Fibroblast of lung (primary cell): ENCODE data around the gene EPHB1. TPM values are rescaled to one million over a fixed set of nuclear protein-coding genes. Genes with fewer than 3 reads are reported as not detected.

Experiments used
- DNase-seq, 2 donors: peaks; one replicate each; pipeline versions ENCODE4 v3.0.0 to v3.0.0-alpha.2; 2010; ENCODE audit warnings: low read depth in 2 of 2
- H2AFZ ChIP-seq: 2 replicates; pipeline ENCODE4 v1.5.1; 2012; ENCODE audit warnings: low read length, control low read depth, inconsistent platforms
- H3K27ac ChIP-seq: 2 replicates; pipeline ENCODE4 v1.5.1; 2011; ENCODE audit warnings: low read length, control low read depth; ENCODE audit not compliant: insufficient read depth
- H3K27me3 ChIP-seq: 2 replicates; pipeline ENCODE4 v1.5.1; 2011; ENCODE audit warnings: mild to moderate bottlenecking, low read length; ENCODE audit not compliant: control insufficient read depth, insufficient read depth
- H3K36me3 ChIP-seq: 2 replicates; pipeline ENCODE4 v1.5.1; 2011; ENCODE audit warnings: low read length; ENCODE audit not compliant: control insufficient read depth, insufficient read depth
- H3K4me1 ChIP-seq: 2 replicates; pipeline ENCODE4 v1.5.1; 2011; ENCODE audit warnings: low read length; ENCODE audit not compliant: control insufficient read depth, insufficient read depth; ENCODE audit errors: extremely low read depth
- H3K4me2 ChIP-seq: 2 replicates; pipeline ENCODE4 v1.5.1; 2011; ENCODE audit warnings: low read length, control low read depth; ENCODE audit not compliant: insufficient read depth; ENCODE audit errors: extremely low read depth
- H3K4me3 ChIP-seq, 4 experiments: fragments of 200-600 bp in 1 of 4; sonication (generic) in 1 of 4; replicated peaks in 1 of 4; 2 replicates each; pipeline ENCODE4 v1.5.1; 2011 to 2016; ENCODE audit warnings: low read length in 4 of 4, low read depth in 3 of 4, mild to moderate bottlenecking in 3 of 4, control low read depth in 2 of 4, inconsistent platforms in 1 of 4, mixed read lengths in 1 of 4; ENCODE audit not compliant: insufficient read depth in 1 of 4; ENCODE audit errors: control extremely low read depth in 1 of 4
- H3K79me2 ChIP-seq: 2 replicates; pipeline ENCODE4 v1.5.1; 2012; ENCODE audit warnings: mild to moderate bottlenecking, low read length, inconsistent platforms; ENCODE audit not compliant: control insufficient read depth, insufficient read depth
- H3K9ac ChIP-seq: 2 replicates; pipeline ENCODE4 v1.5.1; 2011; ENCODE audit warnings: mild to moderate bottlenecking, low read length, control low read depth; ENCODE audit not compliant: insufficient read depth
- H3K9me3 ChIP-seq: 2 replicates; pipeline ENCODE4 v1.5.1; 2012; ENCODE audit warnings: low read depth, low read length; ENCODE audit not compliant: control insufficient read depth, insufficient read depth
- H4K20me1 ChIP-seq: 2 replicates; pipeline ENCODE4 v1.5.1; 2011; ENCODE audit warnings: low read length; ENCODE audit not compliant: control insufficient read depth, insufficient read depth; ENCODE audit errors: extremely low read depth
- EZH2 ChIP-seq: IDR thresholded peaks from 2 replicates; pipeline ENCODE4 v1.5.1; 2012; ENCODE audit warnings: low read length, control low read depth, mild to moderate bottlenecking; ENCODE audit errors: missing control alignments
- polyA plus RNA-seq, 2 donors: library from polyadenylated mRNA; depleted of rRNA in 1 of 2; stranded (reverse) in 1 of 2; unstranded in 1 of 2; fragments of >200 nt; gene quantifications; 2 replicates each; pipeline ENCODE4 v1.2.1, GENCODE V29; 2011 to 2012; ENCODE audit warnings: missing spikeins in 1 of 2
- total RNA-seq: library from RNA; depleted of rRNA; stranded (reverse); fragments of >200 nt; gene quantifications from 2 replicates; pipeline ENCODE4 v1.2.1, GENCODE V29; 2014
- TF ChIP-seq, protein P1 (sequence below), 2 donors: IDR thresholded peaks in 1 of 2; conservative IDR thresholded peaks in 1 of 2; 1 replicate in 1 of 2; 2 replicates in 1 of 2; pipeline ENCODE4 v1.5.1; 2011 to 2012; ENCODE audit warnings: low read length in 2 of 2, control low read depth in 1 of 2, inconsistent platforms in 1 of 2, low read depth in 1 of 2, mild to moderate bottlenecking in 1 of 2

Gene EPHB1
- total and polyA plus RNA-seq, 2 donors (not counting 1 experiment from before 2014, with no cell fraction given) = 0.14 to 0.50 TPM

GRCh38 chr3:134827213-134827612 lies 32.2 kb downstream of the EPHB1 start:
- no peak overlapping the region for H3K4me3 ChIP-seq
- no peaks in the 10 kb centered on the region for H4K20me1 ChIP-seq
- no peak overlapping the region for H3K4me2 ChIP-seq
- H3K4me1 ChIP-seq = no peaks in the 10 kb centered on the region
- H3K27ac ChIP-seq = no peak overlapping the region
- H3K79me2 ChIP-seq = no peaks in the 10 kb centered on the region
- TF ChIP-seq, protein P1, sequence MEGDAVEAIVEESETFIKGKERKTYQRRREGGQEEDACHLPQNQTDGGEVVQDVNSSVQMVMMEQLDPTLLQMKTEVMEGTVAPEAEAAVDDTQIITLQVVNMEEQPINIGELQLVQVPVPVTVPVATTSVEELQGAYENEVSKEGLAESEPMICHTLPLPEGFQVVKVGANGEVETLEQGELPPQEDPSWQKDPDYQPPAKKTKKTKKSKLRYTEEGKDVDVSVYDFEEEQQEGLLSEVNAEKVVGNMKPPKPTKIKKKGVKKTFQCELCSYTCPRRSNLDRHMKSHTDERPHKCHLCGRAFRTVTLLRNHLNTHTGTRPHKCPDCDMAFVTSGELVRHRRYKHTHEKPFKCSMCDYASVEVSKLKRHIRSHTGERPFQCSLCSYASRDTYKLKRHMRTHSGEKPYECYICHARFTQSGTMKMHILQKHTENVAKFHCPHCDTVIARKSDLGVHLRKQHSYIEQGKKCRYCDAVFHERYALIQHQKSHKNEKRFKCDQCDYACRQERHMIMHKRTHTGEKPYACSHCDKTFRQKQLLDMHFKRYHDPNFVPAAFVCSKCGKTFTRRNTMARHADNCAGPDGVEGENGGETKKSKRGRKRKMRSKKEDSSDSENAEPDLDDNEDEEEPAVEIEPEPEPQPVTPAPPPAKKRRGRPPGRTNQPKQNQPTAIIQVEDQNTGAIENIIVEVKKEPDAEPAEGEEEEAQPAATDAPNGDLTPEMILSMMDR (conservative IDR thresholded peaks at IDR 0.05 in 1 of 2, IDR thresholded peaks at IDR 0.05 in 1 of 2; ENCODE audit: low read depth in 1 of 2, low read length in 2 of 2) = no peak
- no peak for TF ChIP-seq EZH2
- H3K9ac ChIP-seq = no peak overlapping the region
- no peaks in the 10 kb centered on the region for H3K9me3 ChIP-seq
- H3K27me3 ChIP-seq = no peaks in the 10 kb centered on the region
- H2AFZ ChIP-seq = no peak overlapping the region
- H3K36me3 ChIP-seq = no peaks in the 10 kb centered on the region
- DNase-seq = no peak

DNA sequence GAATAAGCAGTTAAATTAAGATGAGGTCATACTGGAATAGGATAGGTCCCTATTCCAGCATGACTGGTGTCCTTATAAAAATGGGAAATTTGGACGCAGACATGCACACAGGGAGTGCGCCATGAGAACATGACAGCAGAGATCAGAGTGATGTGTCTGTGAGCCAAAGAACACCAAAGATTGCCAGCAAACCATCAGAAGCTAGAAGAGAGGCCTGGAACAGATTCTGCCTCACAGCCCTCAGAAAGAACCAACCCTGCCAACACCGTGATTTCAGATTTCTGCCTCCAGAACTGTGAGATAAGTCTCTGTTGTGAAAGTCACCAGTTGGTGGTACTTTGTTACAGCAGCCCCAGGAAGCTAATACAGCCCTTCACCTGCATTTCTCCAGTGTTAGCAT lies 34.7 kb downstream of the EPHB1 start:
- Histone ChIP-seq H3K79me2 (no peaks in the 10 kb centered on the region), H3K9me3 (no peaks in the 10 kb centered on the region), H3K36me3 (no peaks in the 10 kb centered on the region), H3K4me1 (no peaks in the 10 kb centered on the region), H3K27me3 (no peaks in the 10 kb centered on the region), H3K9ac (no peak overlapping the region), H4K20me1 (no peaks in the 10 kb centered on the region), H3K4me3 (no peak overlapping the region), H3K27ac (no peak overlapping the region), H2AFZ (no peak overlapping the region), H3K4me2 (no peak overlapping the region)
- no peak for DNase-seq
- TF ChIP-seq, protein P1 (conservative IDR thresholded peaks at IDR 0.05 in 1 of 2, IDR thresholded peaks at IDR 0.05 in 1 of 2; ENCODE audit: low read depth in 1 of 2, low read length in 2 of 2) = no peak
- TF ChIP-seq EZH2 = no peak

GRCh38 chr3:134832585-134832984 lies 37.5 kb downstream of the EPHB1 start:
- H3K9ac ChIP-seq = no peak overlapping the region
- H2AFZ ChIP-seq = no peak overlapping the region
- H3K27me3 ChIP-seq = no peaks in the 10 kb centered on the region
- no peaks in the 10 kb centered on the region for H3K9me3 ChIP-seq
- no peak for TF ChIP-seq EZH2
- TF ChIP-seq, protein P1 (conservative IDR thresholded peaks at IDR 0.05 in 1 of 2, IDR thresholded peaks at IDR 0.05 in 1 of 2; ENCODE audit: low read depth in 1 of 2, low read length in 2 of 2) = no peak
- no peak for DNase-seq
- H3K36me3 ChIP-seq = no peaks in the 10 kb centered on the region
- no peaks in the 10 kb centered on the region for H4K20me1 ChIP-seq
- H3K4me3 ChIP-seq = no peak overlapping the region
- no peak overlapping the region for H3K27ac ChIP-seq
- H3K4me2 ChIP-seq = no peak overlapping the region
- H3K4me1 ChIP-seq = no peaks in the 10 kb centered on the region
- no peaks in the 10 kb centered on the region for H3K79me2 ChIP-seq
